CD4-positive, alpha-beta T cell treated with Interleukin-4 for 1 hour (primary cell): ENCODE data around the gene AP5S1.
"Not testable (repeated sequence)": the region's sequence is repeated elsewhere in the genome, so short reads cannot be mapped to it uniquely, and the experiment has no call there.

Experiments
- DNase-seq, 2 donors: peaks; one replicate each; pipeline ENCODE4 v3.0.0-alpha.2; 2020 to 2022

Gene AP5S1

DNA sequence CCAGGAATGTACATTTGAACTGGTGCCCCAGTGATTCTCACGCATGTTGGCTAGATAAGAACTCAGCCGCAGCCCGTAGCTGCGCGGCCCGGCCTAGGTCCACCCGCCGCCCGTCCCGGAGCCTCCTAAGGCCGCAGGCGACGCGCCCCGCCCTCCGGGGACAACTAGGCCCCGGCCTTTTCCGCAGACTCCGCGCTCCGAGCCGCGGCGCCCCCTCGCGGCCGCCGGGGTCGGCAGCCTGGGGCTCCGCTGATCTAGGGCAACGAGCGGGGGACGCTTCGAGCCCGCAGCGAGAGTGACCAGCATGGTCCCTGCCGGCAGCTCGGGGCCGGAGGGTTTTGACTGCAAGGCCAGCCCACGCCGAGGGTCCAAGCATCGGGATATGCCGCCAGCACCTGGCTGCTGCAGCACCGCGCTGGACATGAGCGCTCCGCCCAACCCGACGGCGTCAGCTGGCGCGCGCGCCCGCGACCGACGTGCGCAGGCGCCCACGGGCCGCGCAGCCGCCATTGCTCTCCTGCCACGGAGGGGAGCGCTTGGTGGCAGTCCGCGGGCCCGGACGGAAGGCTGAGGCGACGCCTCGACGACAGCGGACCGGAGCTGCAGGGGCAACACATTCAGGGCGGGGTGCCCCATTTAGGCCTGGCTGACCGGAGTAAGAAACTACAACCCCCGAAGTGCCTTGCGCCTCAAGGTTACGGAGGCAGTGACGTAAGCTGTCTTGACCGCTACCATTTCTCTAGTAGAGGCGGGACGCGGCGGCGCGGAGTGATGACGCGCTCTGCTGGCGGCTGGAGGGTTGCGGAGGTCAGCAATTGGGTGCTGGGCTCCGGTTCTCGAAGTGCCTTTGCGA, at the start of gene AP5S1:
Gene AP5S1, plus strand, starts transcription at position 500 of the 853 bp plus-strand sequence. CDS start 1,571 bp downstream, outside the sequence.
- peak; percentile 93 to 94 for DNase-seq

DNA sequence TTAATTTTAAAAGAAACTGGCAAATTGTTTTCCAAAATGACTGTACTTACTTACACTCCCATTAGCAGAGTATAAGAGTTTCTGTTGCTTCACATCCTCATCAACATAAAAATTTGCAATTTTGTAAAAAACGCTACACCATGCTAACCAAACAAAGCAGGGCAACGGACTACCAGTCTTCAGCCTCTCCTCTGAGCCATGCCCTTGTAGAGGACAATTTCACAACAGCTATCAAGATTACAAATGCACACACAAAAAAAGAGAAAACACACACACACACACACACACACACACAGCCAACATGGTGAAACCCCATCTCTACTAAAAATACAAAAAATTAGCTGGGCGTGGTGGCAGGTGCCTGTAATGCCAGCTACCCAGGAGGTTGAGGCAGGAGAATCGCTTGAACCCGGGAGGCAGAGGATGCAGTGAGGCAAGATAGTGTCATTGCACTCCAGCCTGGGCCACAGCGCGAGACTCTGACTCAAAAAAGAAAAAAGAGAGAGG, 48.7 kb upstream of the AP5S1 start:
- DNase-seq, result no peak

GRCh38 chr20:3775457-3776108, 44.8 kb upstream of the AP5S1 start:
- DNase-seq, result no peak

GRCh38 chr20:3777381-3777715, 43.0 kb upstream of the AP5S1 start:
- no peak for DNase-seq

GRCh38 chr20:3777716-3778629, 42.4 kb upstream of the AP5S1 start:
- DNase-seq, result peak; percentile 46 to 50

DNA sequence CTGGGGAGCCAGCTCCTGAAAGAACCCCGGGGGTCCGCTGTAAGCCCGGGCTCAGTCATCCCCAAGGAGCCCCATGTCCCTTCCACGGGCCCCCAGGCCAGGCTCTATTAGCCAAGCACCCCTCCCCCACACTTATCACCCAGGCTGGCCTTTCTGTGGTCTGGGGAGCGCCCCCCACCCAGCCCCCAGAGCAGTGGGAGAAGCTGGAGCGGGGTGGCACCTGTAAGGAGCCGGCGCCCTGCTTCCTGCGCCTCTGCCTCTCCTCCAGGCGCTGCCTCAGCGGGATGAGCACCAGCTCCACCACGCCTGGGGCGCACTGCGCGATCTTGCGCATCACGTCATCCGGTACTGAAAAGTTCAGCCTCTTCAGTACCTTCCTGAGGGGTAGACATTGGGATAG, 41.4 kb upstream of the AP5S1 start:
- no peak for DNase-seq

DNA sequence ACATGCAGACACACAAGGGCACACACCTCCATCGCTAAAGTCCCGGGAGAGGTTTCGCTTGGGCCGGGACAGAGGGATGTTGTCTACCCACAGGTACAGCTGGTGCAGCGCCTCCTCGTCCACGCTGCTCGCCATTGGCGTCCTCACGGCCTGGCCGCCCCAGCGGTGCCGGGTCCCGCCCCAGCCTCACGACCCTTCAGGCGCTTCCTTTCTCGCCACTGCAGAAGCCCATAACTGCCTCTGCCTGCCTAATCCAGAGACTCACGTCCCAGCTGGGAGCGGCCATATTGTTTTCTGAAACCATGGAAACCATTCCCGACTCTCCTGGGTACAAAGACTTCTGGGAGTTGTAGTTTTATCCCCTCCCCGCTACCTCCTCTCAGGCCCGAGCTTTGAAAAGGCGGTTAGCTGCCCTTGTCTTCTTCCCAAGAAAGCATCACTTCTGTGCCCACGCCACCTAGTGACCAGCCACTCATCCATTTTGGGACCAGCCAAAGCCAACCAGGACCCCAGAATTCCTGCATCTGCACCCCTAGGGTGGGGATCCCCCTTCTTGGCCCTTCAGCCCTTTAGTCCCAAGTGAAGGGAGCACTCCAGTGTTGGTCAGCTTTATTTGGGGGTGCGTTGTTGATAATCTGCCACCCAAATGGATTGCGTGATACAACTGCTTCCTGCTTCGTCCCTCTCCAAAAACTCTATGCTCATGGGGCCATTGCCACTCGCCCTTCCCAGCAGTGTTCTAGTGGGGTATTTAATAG, 39.0 kb upstream of the AP5S1 start, which contains the start of gene SPEF1:
Gene SPEF1, minus strand, starts transcription at position 296 of the 758 bp plus-strand sequence. Its CDS starts 161 bp downstream, at position 135.
- peak; percentile 70 to 79 for DNase-seq

- no peak for DNase-seq
These were observed 37.8 kb upstream of the AP5S1 start for GRCh38 chr20:3782597-3782996.

DNA sequence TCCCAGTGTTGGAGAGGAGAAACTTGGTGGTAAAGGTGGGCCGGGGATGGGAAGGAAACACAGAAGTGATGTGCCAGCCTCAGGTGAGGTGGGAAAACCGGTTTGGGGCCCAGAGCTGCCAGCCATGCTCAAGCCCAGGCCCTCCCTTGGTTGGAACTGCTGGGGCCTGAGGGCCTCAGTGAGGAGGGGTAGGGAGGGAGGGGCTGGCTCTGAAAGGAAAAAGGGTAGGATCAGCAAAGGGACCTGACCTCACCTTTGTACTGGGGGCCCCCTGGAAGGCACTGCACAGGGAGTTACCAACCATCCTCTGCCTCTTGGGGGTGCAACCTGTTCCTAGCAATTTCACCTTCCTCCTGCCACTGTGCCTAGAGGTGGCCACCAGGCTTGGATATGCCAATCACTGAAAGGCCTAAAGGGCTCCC, 37.3 kb upstream of the AP5S1 start:
- no peak for DNase-seq

DNA sequence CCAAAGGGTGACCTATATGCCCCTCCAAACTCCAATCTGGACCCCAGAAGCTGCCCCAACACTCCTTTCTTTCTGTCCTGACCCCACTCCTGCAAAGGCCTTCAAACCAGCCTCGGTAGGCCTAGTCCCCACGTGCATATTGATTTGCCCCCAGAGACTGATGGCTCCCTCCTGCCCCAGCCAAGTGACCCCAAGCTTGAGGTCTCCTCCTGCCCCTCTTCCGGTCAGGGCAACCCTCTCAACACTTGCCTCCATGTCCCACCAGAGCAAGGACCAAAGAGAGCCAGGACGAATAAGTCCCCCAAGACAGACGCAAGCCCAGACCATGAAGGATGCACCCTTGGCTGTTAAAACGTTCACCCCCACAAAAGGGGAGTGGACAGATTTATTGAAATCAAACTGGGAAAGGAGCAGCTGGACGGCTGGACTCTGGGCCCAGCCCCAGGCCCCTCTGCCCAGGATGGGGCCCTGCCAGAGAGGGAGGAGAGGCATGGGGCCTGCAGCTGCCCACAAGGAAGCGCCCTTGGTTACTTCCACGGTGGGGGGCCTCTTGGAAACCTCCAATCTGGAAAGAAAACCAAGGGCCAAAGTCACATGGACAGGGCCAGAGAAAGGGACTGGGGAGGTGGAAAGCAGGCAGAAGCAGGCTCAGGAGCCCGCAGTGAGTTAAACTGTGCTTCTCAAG, 36.7 kb upstream of the AP5S1 start:
- no peak for DNase-seq

DNA sequence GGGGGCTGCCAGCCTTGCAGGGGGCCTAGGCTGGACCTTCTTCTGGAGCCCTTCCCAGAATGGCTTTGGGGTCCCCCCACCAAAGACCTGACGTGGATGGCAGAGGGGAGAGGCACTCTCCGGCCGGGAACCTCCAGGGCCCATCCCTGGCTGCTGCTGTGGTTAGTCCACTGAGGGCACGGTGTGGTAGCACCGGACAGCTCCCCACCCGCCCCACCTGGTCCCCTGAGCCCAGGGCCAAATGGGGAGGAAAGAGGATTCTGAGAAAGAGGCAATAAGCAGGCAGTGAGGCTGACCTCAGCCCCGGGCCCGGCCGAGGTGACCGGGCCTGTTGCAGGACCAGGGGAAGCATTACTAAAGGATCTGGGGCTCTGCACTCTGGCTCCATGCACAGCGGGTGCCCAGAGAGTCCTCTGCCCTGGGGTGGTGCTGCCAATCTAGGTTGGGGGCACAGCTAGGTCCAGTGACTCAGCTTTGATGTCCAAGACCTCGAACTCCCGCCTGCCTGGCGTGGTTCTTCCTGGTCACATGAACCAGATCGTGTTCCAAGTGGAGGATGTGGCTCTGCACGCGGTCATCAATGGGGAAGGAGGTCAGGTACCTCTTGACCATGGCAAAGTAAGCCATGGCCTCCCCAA, 36.0 kb upstream of the AP5S1 start:
- no peak for DNase-seq

- DNase-seq, result no peak
These were observed 35.5 kb upstream of the AP5S1 start for GRCh38 chr20:3784863-3785239.

DNA sequence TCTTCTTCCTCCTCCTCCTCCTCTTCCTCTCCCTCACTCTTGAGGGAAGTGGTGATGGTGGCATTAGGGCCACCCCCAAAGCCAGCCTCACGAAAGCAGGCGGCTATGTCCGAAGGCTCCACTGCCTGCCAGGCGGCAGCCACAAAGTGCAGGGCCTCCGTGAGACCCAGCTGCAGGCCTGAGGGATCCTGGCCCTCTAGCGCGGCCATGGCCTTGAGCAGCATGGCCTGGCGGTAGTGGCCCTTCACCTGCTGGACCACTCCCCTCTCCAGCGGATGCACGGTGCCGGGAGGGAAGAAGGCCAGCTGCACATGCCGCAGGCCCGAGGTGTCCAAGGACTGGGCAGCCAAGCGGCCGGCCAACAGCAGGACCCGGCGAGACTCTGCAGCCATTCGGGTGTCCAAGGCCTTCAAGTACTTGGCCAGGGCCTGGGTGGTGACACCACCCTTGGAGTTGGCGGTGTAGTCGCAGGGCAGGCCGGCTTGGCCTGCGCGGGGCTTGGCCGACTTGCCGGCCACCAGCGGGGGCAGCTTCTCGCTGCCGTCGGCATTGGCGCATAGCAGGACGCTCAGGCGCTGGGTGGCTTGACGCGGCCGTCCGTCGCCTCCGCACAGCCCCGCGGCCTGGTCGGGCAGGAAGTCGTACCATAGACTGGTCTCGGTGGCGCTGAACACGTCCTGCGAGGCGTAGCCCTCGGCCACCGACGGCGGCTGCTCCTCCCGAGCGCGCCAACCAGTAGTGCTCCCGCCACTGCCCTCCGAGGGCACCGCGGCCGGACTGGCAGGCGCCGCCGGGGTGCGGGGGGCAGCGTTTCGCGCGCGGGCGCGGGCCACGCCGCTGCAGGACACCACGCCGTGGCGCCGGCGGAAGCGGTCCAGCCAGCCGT, 34.9 kb upstream of the AP5S1 start:
- no peak for DNase-seq

- DNase-seq, result peak; percentile 47 to 48
These were observed 34.2 kb upstream of the AP5S1 start for GRCh38 chr20:3786126-3786484.

DNA sequence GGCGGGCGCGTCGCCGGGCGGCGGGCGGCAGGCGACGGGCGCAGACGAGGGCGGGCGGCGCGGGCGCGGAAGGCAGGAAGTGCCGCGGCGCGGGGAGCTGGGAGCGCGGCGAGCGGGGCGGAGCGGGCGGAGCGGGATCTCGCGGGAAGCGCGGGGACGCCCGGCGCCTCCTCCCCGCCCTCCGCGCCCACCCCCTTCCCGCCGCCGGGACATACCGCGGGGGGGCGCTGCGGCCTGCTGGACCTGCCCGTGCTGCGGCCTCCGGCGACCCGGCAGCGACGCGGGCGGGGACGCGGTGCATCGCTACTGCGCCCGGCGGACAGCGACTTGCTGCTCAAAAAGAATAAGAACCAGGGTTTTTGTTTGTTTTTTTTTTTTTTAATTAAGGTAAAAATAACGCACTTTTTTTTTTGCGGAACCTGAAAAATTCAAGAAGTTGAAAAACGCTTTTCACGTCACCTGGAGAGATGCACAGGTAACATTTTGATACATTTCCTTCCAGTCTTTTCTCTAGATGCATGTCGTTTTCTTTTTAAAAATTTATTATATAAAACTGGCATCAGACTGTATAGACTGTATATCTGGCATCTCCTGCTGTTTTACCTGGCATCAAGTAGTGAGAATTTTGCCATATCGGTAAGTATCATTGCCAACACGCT, 33.6 kb upstream of the AP5S1 start, which contains the start of gene CENPB:
Gene CENPB, minus strand, starts transcription at position 76 of the 659 bp plus-strand sequence. CDS start 257 bp downstream, outside the sequence.
- DNase-seq, result peak; percentile 87 to 91

- no peak for DNase-seq
These were observed 32.9 kb upstream of the AP5S1 start for GRCh38 chr20:3787324-3788014.

DNA sequence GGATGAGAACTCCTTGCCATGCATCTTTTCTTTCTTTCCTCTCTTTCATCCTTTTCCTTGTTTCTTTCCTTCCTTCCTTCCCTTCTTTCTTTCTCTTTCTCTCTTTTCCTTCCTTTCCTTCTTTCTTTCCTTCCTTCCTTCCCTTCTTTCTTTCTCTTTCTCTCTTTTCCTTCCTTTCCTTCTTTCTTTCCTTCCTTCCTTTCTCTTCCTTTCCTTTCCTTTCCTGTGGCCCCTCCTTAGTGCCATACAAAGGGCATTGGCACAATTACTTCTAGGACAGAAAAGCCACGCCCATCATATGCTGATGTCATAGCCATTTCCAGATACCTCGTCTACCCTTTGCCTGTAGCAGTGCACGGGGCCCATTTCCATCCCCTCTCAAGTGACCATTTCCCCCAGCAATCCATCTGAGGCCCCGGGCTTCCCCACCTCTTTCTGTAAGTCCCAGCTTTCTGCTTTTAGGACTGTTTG, 31.6 kb upstream of the AP5S1 start:
- no peak for DNase-seq

- DNase-seq, result not testable (repeated sequence)
These were observed 31.1 kb upstream of the AP5S1 start for GRCh38 chr20:3789201-3789600.
